Suprapubic skin (tissue), 4 donors: ENCODE results near the gene MARCHF3.

Source experiments
- EP300 ChIP-seq: sonication (generic); formaldehyde crosslinking; IDR thresholded peaks from one replicate; pipeline ENCODE4 v1.6.1; 2017; ENCODE audit warnings: antibody characterized with exemption
- POLR2AphosphoS5 ChIP-seq, 3 donors: sonication (generic); formaldehyde crosslinking; IDR thresholded peaks; one replicate each; pipeline ENCODE4 v1.6.1; 2017; ENCODE audit warnings: antibody characterized with exemption in 3 of 3
- TF ChIP-seq, protein P1 (sequence below), 2 donors: fragments of 200-600 bp in 1 of 2; fragments of 450-650 bp in 1 of 2; sonication (generic) in 1 of 2; IDR thresholded peaks; one replicate each; pipeline ENCODE4 v1.5.1; 2016 to 2019; ENCODE audit warnings: antibody characterized with exemption in 2 of 2, mild to moderate bottlenecking in 1 of 2, moderate library complexity in 1 of 2

DNA sequence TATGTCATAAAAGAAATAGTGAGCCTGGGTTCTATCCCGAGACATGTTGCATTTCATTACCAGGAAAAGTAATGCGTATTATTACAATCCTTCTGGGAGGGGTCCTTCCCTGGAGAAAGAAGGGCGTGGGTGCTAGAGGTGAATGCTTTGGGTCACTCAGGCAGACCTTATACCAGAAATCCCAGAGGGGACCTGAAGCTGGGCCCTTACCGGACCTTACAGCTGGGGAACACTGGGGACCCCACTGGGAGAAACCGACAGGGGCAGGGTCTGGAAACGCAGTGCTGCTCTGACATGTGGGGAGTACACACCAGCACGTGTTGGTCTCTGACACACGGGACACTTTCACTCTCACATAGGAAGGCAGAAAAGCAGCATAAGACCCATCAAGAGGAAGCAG is 182.1 kb downstream of the MARCHF3 start:
- TF ChIP-seq, protein P1, sequence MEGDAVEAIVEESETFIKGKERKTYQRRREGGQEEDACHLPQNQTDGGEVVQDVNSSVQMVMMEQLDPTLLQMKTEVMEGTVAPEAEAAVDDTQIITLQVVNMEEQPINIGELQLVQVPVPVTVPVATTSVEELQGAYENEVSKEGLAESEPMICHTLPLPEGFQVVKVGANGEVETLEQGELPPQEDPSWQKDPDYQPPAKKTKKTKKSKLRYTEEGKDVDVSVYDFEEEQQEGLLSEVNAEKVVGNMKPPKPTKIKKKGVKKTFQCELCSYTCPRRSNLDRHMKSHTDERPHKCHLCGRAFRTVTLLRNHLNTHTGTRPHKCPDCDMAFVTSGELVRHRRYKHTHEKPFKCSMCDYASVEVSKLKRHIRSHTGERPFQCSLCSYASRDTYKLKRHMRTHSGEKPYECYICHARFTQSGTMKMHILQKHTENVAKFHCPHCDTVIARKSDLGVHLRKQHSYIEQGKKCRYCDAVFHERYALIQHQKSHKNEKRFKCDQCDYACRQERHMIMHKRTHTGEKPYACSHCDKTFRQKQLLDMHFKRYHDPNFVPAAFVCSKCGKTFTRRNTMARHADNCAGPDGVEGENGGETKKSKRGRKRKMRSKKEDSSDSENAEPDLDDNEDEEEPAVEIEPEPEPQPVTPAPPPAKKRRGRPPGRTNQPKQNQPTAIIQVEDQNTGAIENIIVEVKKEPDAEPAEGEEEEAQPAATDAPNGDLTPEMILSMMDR (IDR thresholded peaks at IDR 0.05) = no peak
- TF ChIP-seq POLR2AphosphoS5 (IDR thresholded peaks at IDR 0.05) = no peak
- no peak for TF ChIP-seq EP300
